ENCODE measurements around the gene ELL2.

Gene ELL2

GRCh38 chr5:95956021-95956899, 5.4 kb downstream of the ELL2 start:
- DNase-seq (ENCODE audit: low read depth): no peak

GRCh38 chr5:95954716-95955115, 6.9 kb downstream of the ELL2 start:
- DNase-seq (ENCODE audit: low read depth): no peak

GRCh38 chr5:95953021-95953702, 8.5 kb downstream of the ELL2 start:
- DNase-seq (ENCODE audit: low read depth): no peak

- DNase-seq (ENCODE audit: low read depth): no peak
Observed at GRCh38 chr5:95951916-95952315, 9.7 kb downstream of the ELL2 start.

GRCh38 chr5:95949810-95950209, 11.8 kb downstream of the ELL2 start:
- no peak for DNase-seq (ENCODE audit: low read depth)

- DNase-seq (ENCODE audit: low read depth): no peak
Observed at GRCh38 chr5:95948631-95949030, 13.0 kb downstream of the ELL2 start.

GRCh38 chr5:95946451-95946850, 15.2 kb downstream of the ELL2 start:
- DNase-seq (ENCODE audit: low read depth): no peak

- DNase-seq (ENCODE audit: low read depth): no peak
Observed at GRCh38 chr5:95942968-95943367, 18.7 kb downstream of the ELL2 start.

GRCh38 chr5:95942414-95942813, 19.2 kb downstream of the ELL2 start:
- DNase-seq (ENCODE audit: low read depth): no peak

- no peak for DNase-seq (ENCODE audit: low read depth)
Observed at GRCh38 chr5:95941756-95942155, 19.9 kb downstream of the ELL2 start.

GRCh38 chr5:95940758-95941682, 20.6 kb downstream of the ELL2 start:
- no peak for DNase-seq (ENCODE audit: low read depth)

GRCh38 chr5:95939465-95939864, 22.2 kb downstream of the ELL2 start:
- DNase-seq (ENCODE audit: low read depth): no peak

- DNase-seq (ENCODE audit: low read depth): no peak
Observed at GRCh38 chr5:95938766-95939165, 22.9 kb downstream of the ELL2 start.

GRCh38 chr5:95938347-95938746, 23.3 kb downstream of the ELL2 start:
- DNase-seq (ENCODE audit: low read depth): no peak

- no peak for DNase-seq (ENCODE audit: low read depth)
Observed at GRCh38 chr5:95937607-95938152, 24.0 kb downstream of the ELL2 start.

GRCh38 chr5:95936812-95937397, 24.7 kb downstream of the ELL2 start:
- no peak for DNase-seq (ENCODE audit: low read depth)

- no peak for DNase-seq (ENCODE audit: low read depth)
Observed at GRCh38 chr5:95935553-95936100, 26.0 kb downstream of the ELL2 start.

- no peak for DNase-seq (ENCODE audit: low read depth)
Observed at GRCh38 chr5:95934207-95934804, 27.3 kb downstream of the ELL2 start.

GRCh38 chr5:95932941-95933340, 28.7 kb downstream of the ELL2 start:
- DNase-seq (ENCODE audit: low read depth): no peak

- DNase-seq (ENCODE audit: low read depth): no peak
Observed at GRCh38 chr5:95931079-95931833, 30.4 kb downstream of the ELL2 start.

Measured in HS-27A (cell line).